IMR-90 (cell line): Measurements from ENCODE around the gene HTR3A. TPM values are rescaled to one million over a fixed set of nuclear protein-coding genes. Genes with fewer than 3 reads are reported as not detected.
A peak's percentile ranks its signal among the peaks of the same experiment; 100 is the strongest.

ENCODE experiments used
- ATAC-seq: fragments of 200-7000 bp; cut with Tn5 transposase; 2 replicates; pipeline ENCODE4 v1.9.1; 2020; ENCODE audit warnings: low read depth, mild to moderate bottlenecking, moderate library complexity
- BruUV-seq: library from RNA; stranded (reverse); fragments of 400-500 nt; replicated peaks from 2 replicates; lab custom pipeline; 2021; lab: Mats Ljungman, UMichigan
- CTCF ChIA-PET: fragments of 300-600 bp; formaldehyde crosslinking; extraction: SDS; loops from one replicate; lab custom pipeline; 2021; ENCODE audit warnings: antibody characterized with exemption; lab: Yijun Ruan, JAX
- POLR2A ChIA-PET: fragments of 300-600 bp; sonication (Branson Sonifier 250); formaldehyde crosslinking; loops from one replicate; lab custom pipeline; 2022; ENCODE audit warnings: antibody characterized with exemption; ENCODE audit not compliant: unreplicated experiment; lab: Charles Lee
- DNase-seq: peaks from one replicate; pipeline ENCODE4 v3.0.0; 2013
- H2AFZ ChIP-seq: replicated peaks from 2 replicates; pipeline ENCODE3; 2013; ENCODE audit warnings: low read length, mild to moderate bottlenecking; ENCODE audit not compliant: poor library complexity
- H2AK5ac ChIP-seq: 2 replicates; pipeline ENCODE4 v1.6.1; 2013; ENCODE audit warnings: low read depth, low read length, inconsistent platforms
- H2AK9ac ChIP-seq: replicated peaks from 2 replicates; pipeline ENCODE3; 2013; ENCODE audit warnings: mild to moderate bottlenecking, low read depth, low read length, moderate library complexity; ENCODE audit not compliant: poor library complexity
- H2BK120ac ChIP-seq: 2 replicates; pipeline ENCODE4 v1.6.1; 2013; ENCODE audit warnings: low read depth, low read length, inconsistent platforms
- H2BK15ac ChIP-seq: 3 replicates; pipeline ENCODE4 v1.6.1; 2013; ENCODE audit warnings: low read depth, low read length, inconsistent platforms
- H2BK20ac ChIP-seq: 2 replicates; pipeline ENCODE4 v1.6.1; 2013; ENCODE audit warnings: low read depth, mild to moderate bottlenecking, inconsistent platforms, low read length, moderate library complexity
- H2BK5ac ChIP-seq: 2 replicates; pipeline ENCODE4 v1.6.1; 2013; ENCODE audit warnings: mild to moderate bottlenecking, low read depth, low read length, inconsistent platforms; ENCODE audit not compliant: poor library complexity, severe bottlenecking
- H3K14ac ChIP-seq: replicated peaks from 2 replicates; pipeline ENCODE4 v1.6.1; 2013; ENCODE audit warnings: low read depth, low read length, inconsistent platforms
- H3K18ac ChIP-seq: 2 replicates; pipeline ENCODE4 v1.6.1; 2013; ENCODE audit warnings: low read depth, low read length, control low read depth
- H3K23ac ChIP-seq: 2 replicates; pipeline ENCODE4 v1.6.1; 2013; ENCODE audit warnings: low read depth, low read length, inconsistent platforms
- H3K27ac ChIP-seq: 2 replicates; pipeline ENCODE4 v1.5.1; 2013; ENCODE audit warnings: mild to moderate bottlenecking, control low read depth, low read length; ENCODE audit not compliant: insufficient read depth
- H3K27me3 ChIP-seq: 2 replicates; pipeline ENCODE4 v1.6.1; 2013; ENCODE audit warnings: low read length; ENCODE audit not compliant: control insufficient read depth, insufficient read depth
- H3K36me3 ChIP-seq: 2 replicates; pipeline ENCODE4 v1.6.1; 2013; ENCODE audit warnings: low read length, mixed read lengths; ENCODE audit not compliant: control insufficient read depth, insufficient read depth
- H3K4ac ChIP-seq: 2 replicates; pipeline ENCODE4 v1.6.1; 2013; ENCODE audit warnings: low read depth, low read length, inconsistent platforms
- H3K4me1 ChIP-seq: 2 replicates; pipeline ENCODE4 v1.6.1; 2013; ENCODE audit warnings: low read length, mixed read lengths; ENCODE audit not compliant: control insufficient read depth, insufficient read depth
- H3K4me2 ChIP-seq: 2 replicates; pipeline ENCODE4 v1.6.1; 2013; ENCODE audit warnings: low read depth, mild to moderate bottlenecking, control low read depth, low read length, moderate library complexity
- H3K4me3 ChIP-seq: 2 replicates; pipeline ENCODE4 v1.5.1; 2013; ENCODE audit warnings: low read depth, mild to moderate bottlenecking, control low read depth, low read length, moderate library complexity; ENCODE audit not compliant: insufficient read depth
- H3K56ac ChIP-seq: 2 replicates; pipeline ENCODE4 v1.6.1; 2013; ENCODE audit warnings: low read length, inconsistent platforms; ENCODE audit not compliant: insufficient read depth; ENCODE audit errors: extremely low read depth
- H3K79me1 ChIP-seq, 2 experiments: 2 replicates each; pipeline ENCODE4 v1.6.1; 2013; ENCODE audit warnings: low read length in 2 of 2, inconsistent platforms in 1 of 2, low read depth in 1 of 2
- H3K9ac ChIP-seq: 2 replicates; pipeline ENCODE4 v1.6.1; 2013; ENCODE audit warnings: low read depth, low read length, control low read depth
- H3K9me1 ChIP-seq: 2 replicates; pipeline ENCODE4 v1.6.1; 2013; ENCODE audit warnings: low read length, inconsistent platforms; ENCODE audit not compliant: insufficient read depth
- H3K9me3 ChIP-seq: 2 replicates; pipeline ENCODE4 v1.6.1; 2013; ENCODE audit warnings: low read length; ENCODE audit not compliant: control insufficient read depth, insufficient read depth
- H4K20me1 ChIP-seq: 2 replicates; pipeline ENCODE4 v1.6.1; 2013; ENCODE audit warnings: low read length, inconsistent platforms; ENCODE audit not compliant: insufficient read depth
- H4K5ac ChIP-seq: 2 replicates; pipeline ENCODE4 v1.6.1; 2013; ENCODE audit warnings: mild to moderate bottlenecking, low read depth, low read length, control low read depth
- H4K8ac ChIP-seq, 2 experiments: 2 replicates each; pipeline ENCODE4 v1.6.1; 2013; ENCODE audit warnings: low read depth in 2 of 2, low read length in 2 of 2, control low read depth in 1 of 2, inconsistent platforms in 1 of 2
- H4K91ac ChIP-seq: 2 replicates; pipeline ENCODE4 v1.6.1; 2013; ENCODE audit warnings: low read depth, low read length, inconsistent platforms; ENCODE audit not compliant: insufficient read depth
- BHLHE40 ChIP-seq: fragments of 150-350 bp; IDR thresholded peaks from 2 replicates; pipeline ENCODE4 v1.6.1; 2016; ENCODE audit warnings: mild to moderate bottlenecking, low read depth, low read length
- MAFK ChIP-seq: IDR thresholded peaks from 2 replicates; pipeline ENCODE4 v1.6.1; 2012; ENCODE audit warnings: low read depth, low read length, improper control_type of control experiment
- MAZ ChIP-seq: IDR thresholded peaks from 2 replicates; pipeline ENCODE4 v1.6.1; 2012; ENCODE audit warnings: low read depth, mild to moderate bottlenecking, low read length, improper control_type of control experiment, moderate library complexity, borderline replicate concordance
- NFE2L2 ChIP-seq: fragments of 150-350 bp; IDR thresholded peaks from 2 replicates; pipeline ENCODE4 v1.6.1; 2016; ENCODE audit warnings: low read depth, mild to moderate bottlenecking, low read length
- POLR2A ChIP-seq: IDR thresholded peaks from 2 replicates; pipeline ENCODE4 v1.6.1; 2012; ENCODE audit warnings: mild to moderate bottlenecking, low read depth, low read length
- RAD21 ChIP-seq: IDR thresholded peaks from 2 replicates; pipeline ENCODE4 v1.6.1; 2012; ENCODE audit warnings: low read length, improper control_type of control experiment
- RCOR1 ChIP-seq: IDR thresholded peaks from 2 replicates; pipeline ENCODE4 v1.6.1; 2012; ENCODE audit warnings: mild to moderate bottlenecking, low read length, improper control_type of control experiment; ENCODE audit not compliant: insufficient replicate concordance
- RFX5 ChIP-seq: IDR thresholded peaks from 2 replicates; pipeline ENCODE4 v1.8.0; 2012; ENCODE audit warnings: low read depth, mild to moderate bottlenecking, low read length, moderate library complexity
- SMC3 ChIP-seq: fragments of 150-350 bp; IDR thresholded peaks from 2 replicates; pipeline ENCODE4 v1.6.1; 2016; ENCODE audit warnings: low read depth, mild to moderate bottlenecking, antibody characterized with exemption, low read length, moderate library complexity
- WGBS, 2 experiments: methylation state at CpG; one replicate each; pipeline versions ENCODE4 v1.1.5 to v1.1.7; 2013; ENCODE audit warnings: missing lambda C conversion rate in 2 of 2; ENCODE audit not compliant: insufficient read length in 1 of 2; ENCODE audit errors: extremely low coverage in 2 of 2; 5-methylcytosine and 5-hydroxymethylcytosine counted together
- dilution Hi-C: fragments of 300-500 bp; cut with HindIII; formaldehyde crosslinking; loops from one replicate; pipeline ENCODE4 v1.14.3; 2018; ENCODE audit warnings: low sequenced_read_pairs; ENCODE audit not compliant: unreplicated experiment
- in situ Hi-C: fragments of 300-500 bp; cut with MboI; formaldehyde crosslinking; loops from 3 replicates; pipeline ENCODE4 v1.14.3; 2019; ENCODE audit warnings: low sequenced_read_pairs, inconsistent platforms, mixed read lengths
- intact Hi-C: fragments of 100-400 bp; cut with micrococcal nuclease; formaldehyde crosslinking; loops from 2 replicates; pipeline ENCODE4 v1.10.0; 2022
- polyA plus RNA-seq, 3 experiments: library from polyadenylated mRNA; depleted of rRNA; stranded (reverse); fragments of >200 nt; gene quantifications; 2 replicates each; pipeline ENCODE4 v1.2.3, GENCODE V29; 2012; ENCODE audit warnings: low replicate concordance in 1 of 3
- total RNA-seq: library from RNA; depleted of rRNA; stranded (reverse); fragments of >200 nt; gene quantifications from 2 replicates; pipeline ENCODE4 v1.2.3, GENCODE V29; 2012
- TF ChIP-seq, protein P1 (sequence below): fragments of 150-350 bp; IDR thresholded peaks from 2 replicates; pipeline ENCODE4 v1.6.1; 2016; ENCODE audit warnings: low read depth, mild to moderate bottlenecking, low read length, moderate library complexity, borderline replicate concordance
- TF ChIP-seq, protein P2 (sequence below): fragments of 150-350 bp; IDR thresholded peaks from 2 replicates; pipeline ENCODE4 v1.6.1; 2017; ENCODE audit warnings: mild to moderate bottlenecking, antibody characterized with exemption, low read length, low read depth

Gene HTR3A
- total and polyA plus RNA-seq, 2 of the 4 experiments (the other 2 are of a cell fraction): not detected

DNA sequence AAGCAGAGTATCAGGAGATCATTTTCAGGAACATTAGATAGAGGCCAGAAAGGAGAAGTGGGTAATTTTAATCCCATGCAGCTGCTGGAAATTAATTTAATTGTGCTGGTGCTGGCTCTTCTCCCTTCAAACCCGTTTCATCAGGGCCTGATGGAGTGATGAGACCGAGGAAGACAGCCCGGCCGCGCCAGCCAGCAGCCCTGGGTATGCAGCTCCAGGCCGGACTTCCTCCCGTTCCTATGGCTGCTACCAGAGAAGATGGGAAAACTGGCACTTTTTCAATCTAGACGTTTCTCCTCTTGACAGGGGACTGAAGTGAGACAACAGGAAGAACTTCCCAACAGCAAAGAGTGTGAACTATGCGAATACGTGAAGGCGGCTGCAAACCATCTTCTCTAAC is 60.0 kb downstream of the HTR3A start:
- no peaks in the 10 kb centered on the region for H3K9me1 ChIP-seq
- H2BK15ac ChIP-seq: no peak overlapping the region
- H3K23ac ChIP-seq: no peak overlapping the region
- no peak overlapping the region for H2BK120ac ChIP-seq
- H2AK9ac ChIP-seq: peak overlapping the region; percentile 44
- ATAC-seq (no peak), DNase-seq (no peak)
- no peak overlapping the region for H2AFZ ChIP-seq
- no peak overlapping the region for H3K4me3 ChIP-seq
- H4K5ac ChIP-seq: no peak overlapping the region
- H3K4me1 ChIP-seq: no peaks in the 10 kb centered on the region
- H3K56ac ChIP-seq: no peak overlapping the region
- CTCF ChIA-PET: interaction anchor here (5.3 kb wide), 1 partner anchor 226 kb away, joined by 29 read pairs; no protein-coding TSS in a partner anchor
- H3K9me3 ChIP-seq: no peaks in the 10 kb centered on the region
- WGBS, 2 experiments: no CpG with 5 or more reads among the region's 11 CpGs
- no peak overlapping the region for H3K4ac ChIP-seq
- no peaks in the 10 kb centered on the region for H3K36me3 ChIP-seq
- BruUV-seq: no TSS peak
- no peak overlapping the region for H3K9ac ChIP-seq
- in situ Hi-C loops (loop anchor here (5.0 kb wide), 1 partner anchor 227 kb away; no protein-coding TSS in a partner anchor), intact Hi-C loops (loop anchor here (5.0 kb wide), 3 partner anchors 127 to 142 kb away; no protein-coding TSS in a partner anchor), dilution Hi-C loops (no loop called here)
- H3K79me1 ChIP-seq: no peaks in the 10 kb centered on the region
- no peak overlapping the region for H3K14ac ChIP-seq
- H3K27me3 ChIP-seq: peaks cover 12% of the 10 kb centered on the region; the same call in 1 of the 2 replicates
- no peak overlapping the region for H3K4me2 ChIP-seq
- H4K8ac ChIP-seq: no peak overlapping the region
- no peak for TF ChIP-seq RAD21
- no peak for TF ChIP-seq RCOR1
- TF ChIP-seq POLR2A: no peak
- TF ChIP-seq, protein P1, sequence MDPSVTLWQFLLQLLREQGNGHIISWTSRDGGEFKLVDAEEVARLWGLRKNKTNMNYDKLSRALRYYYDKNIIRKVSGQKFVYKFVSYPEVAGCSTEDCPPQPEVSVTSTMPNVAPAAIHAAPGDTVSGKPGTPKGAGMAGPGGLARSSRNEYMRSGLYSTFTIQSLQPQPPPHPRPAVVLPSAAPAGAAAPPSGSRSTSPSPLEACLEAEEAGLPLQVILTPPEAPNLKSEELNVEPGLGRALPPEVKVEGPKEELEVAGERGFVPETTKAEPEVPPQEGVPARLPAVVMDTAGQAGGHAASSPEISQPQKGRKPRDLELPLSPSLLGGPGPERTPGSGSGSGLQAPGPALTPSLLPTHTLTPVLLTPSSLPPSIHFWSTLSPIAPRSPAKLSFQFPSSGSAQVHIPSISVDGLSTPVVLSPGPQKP: no peak
- no peak for TF ChIP-seq RFX5
- no peak for TF ChIP-seq MAFK
- no peak for TF ChIP-seq MAZ
- TF ChIP-seq, protein P2, sequence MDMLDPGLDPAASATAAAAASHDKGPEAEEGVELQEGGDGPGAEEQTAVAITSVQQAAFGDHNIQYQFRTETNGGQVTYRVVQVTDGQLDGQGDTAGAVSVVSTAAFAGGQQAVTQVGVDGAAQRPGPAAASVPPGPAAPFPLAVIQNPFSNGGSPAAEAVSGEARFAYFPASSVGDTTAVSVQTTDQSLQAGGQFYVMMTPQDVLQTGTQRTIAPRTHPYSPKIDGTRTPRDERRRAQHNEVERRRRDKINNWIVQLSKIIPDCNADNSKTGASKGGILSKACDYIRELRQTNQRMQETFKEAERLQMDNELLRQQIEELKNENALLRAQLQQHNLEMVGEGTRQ: no peak
- no peak for TF ChIP-seq BHLHE40
- TF ChIP-seq SMC3: no peak
- TF ChIP-seq NFE2L2: no peak
- no peak overlapping the region for H2BK20ac ChIP-seq
- no peak overlapping the region for H3K18ac ChIP-seq
- H2AK5ac ChIP-seq: no peak overlapping the region
- H4K91ac ChIP-seq: no peak overlapping the region
- no peaks in the 10 kb centered on the region for H4K20me1 ChIP-seq
- POLR2A ChIA-PET: no interaction called here
- no peak overlapping the region for H2BK5ac ChIP-seq
- no peak overlapping the region for H3K27ac ChIP-seq
